ENCODE measurements around the gene ANO9.

ANO9 gene

DNA sequence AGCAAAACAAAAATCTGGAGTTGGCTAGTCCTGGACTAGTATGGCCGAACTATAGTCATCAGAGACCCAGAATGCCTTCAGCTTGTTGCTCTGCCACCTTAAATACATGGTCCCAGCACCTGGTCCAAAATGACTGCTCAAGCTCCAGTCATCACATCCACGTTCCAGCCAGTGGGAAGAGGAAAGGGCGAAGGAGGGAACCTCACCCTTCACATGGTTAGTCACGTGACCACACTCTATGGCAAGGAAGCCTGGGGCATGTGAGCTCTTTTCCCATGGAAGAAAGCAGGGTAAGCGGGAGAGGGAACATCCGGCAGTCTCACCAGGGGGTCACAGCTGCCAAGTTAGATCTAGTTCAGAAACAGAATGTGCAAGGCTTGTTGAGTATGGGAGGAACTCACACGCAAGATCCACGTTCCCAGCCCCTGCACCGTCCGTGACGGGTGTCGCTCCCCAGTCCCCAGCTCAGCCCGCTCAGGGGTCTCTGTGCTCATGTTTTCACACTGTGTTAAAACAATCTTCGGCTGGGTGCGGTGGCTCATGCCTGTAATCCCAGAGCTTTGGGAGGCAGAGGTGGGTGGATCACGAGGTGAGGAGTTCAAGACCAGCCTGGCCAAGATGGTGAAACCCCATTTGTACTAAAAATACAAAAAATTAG, 1.9 kb upstream of the ANO9 start:
- in situ Hi-C loops (cut with HindIII; ENCODE audit: low sequenced_read_pairs): no loop called here
- peak; percentile 45 for DNase-seq (ENCODE audit: low read depth, low spot score)
- no peak overlapping the region for H3K4me3 ChIP-seq (ENCODE audit: low read depth, low read length)
- TF ChIP-seq, protein P1, sequence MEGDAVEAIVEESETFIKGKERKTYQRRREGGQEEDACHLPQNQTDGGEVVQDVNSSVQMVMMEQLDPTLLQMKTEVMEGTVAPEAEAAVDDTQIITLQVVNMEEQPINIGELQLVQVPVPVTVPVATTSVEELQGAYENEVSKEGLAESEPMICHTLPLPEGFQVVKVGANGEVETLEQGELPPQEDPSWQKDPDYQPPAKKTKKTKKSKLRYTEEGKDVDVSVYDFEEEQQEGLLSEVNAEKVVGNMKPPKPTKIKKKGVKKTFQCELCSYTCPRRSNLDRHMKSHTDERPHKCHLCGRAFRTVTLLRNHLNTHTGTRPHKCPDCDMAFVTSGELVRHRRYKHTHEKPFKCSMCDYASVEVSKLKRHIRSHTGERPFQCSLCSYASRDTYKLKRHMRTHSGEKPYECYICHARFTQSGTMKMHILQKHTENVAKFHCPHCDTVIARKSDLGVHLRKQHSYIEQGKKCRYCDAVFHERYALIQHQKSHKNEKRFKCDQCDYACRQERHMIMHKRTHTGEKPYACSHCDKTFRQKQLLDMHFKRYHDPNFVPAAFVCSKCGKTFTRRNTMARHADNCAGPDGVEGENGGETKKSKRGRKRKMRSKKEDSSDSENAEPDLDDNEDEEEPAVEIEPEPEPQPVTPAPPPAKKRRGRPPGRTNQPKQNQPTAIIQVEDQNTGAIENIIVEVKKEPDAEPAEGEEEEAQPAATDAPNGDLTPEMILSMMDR (IDR thresholded peaks at IDR 0.05; ENCODE audit: low read depth, low read length): no peak

DNA sequence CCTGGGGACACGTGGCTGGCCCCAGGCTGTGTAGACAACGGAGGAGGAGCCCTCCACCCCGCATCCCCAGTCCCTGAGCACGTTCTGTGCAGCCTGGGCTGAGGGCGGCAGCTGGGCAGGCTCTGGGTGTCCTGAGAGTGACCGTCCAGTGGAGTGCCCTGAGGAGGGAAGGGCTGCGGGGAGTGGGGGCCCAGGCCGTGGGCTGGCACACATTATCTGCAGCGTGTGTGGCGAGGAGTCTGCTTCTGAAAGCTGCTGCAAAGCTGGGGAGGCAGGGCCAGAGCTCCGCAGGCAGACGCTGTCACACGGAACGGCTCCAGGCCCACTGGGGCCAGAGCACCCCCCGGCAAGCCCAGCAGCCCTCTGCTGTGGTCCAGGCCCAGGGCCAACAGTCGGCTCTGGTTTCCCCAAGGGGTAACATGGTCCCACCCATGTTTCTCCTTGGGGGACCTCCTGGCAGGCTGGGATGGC, 835 bp upstream of the ANO9 start:
- H3K4me3 ChIP-seq (ENCODE audit: low read depth, low read length): no peak overlapping the region
- DNase-seq (ENCODE audit: low read depth, low spot score): no peak
- in situ Hi-C loops (cut with HindIII; ENCODE audit: low sequenced_read_pairs): no loop called here
- TF ChIP-seq, protein P1 (IDR thresholded peaks at IDR 0.05; ENCODE audit: low read depth, low read length): no peak

- no peak for DNase-seq (ENCODE audit: low read depth, low spot score)
- H3K4me3 ChIP-seq (ENCODE audit: low read depth, low read length): no peak overlapping the region
- TF ChIP-seq, protein P1 (IDR thresholded peaks at IDR 0.05; ENCODE audit: low read depth, low read length): no peak
- in situ Hi-C loops (cut with HindIII; ENCODE audit: low sequenced_read_pairs): no loop called here
Observed at GRCh38 chr11:441043-441417, 781 bp downstream of the ANO9 start.

DNA sequence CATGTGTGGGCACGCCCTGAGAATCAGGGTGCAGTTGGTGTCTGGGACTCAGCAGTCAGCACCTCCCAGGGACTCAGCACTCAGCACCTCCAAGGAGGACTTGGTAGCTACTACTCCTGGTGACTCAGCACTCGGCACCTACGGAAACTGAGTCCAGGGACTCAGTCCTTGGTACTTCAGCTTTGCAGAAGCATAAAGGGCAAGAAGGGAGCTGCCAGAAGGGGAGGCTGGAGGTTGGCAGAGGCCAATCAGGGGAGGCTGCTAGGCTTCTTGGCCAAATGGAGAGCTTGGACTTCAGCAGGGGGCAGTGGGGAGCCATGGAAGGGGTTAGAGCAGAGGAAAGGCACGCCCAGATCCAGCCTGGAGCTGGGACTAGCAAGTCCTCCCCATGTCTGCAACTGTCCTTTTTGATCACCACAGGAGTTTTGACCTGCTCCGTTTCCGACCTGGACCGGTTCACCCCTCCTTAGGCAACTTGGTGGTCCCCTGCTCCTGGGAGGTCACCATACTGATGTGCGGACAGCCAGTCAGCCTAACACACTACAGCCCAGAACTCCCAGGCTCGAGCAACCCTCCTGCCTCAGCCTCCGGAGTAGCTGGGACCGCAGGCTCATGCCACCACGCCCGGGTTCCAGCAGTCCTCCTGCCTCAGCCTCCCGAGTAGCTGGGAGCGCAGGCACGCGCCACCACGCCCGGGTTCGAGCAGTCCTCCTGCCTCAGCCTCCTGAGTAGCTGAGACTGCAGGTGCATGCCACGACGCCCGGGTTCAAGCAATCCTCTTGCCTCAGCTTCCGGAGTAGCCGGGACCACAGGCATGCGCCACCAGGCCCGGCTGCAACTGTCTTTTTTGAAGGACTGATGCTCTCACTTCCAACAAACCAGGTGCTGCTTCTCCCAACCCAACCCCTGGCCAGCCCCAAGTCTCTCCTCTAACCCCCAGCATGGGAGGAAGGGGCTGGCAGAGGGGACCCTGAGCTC, 1.5 kb downstream of the ANO9 start:
- in situ Hi-C loops (cut with HindIII; ENCODE audit: low sequenced_read_pairs): no loop called here
- TF ChIP-seq, protein P1 (IDR thresholded peaks at IDR 0.05; ENCODE audit: low read depth, low read length): no peak
- no peak overlapping the region for H3K4me3 ChIP-seq (ENCODE audit: low read depth, low read length)
- DNase-seq (ENCODE audit: low read depth, low spot score): no peak

DNA sequence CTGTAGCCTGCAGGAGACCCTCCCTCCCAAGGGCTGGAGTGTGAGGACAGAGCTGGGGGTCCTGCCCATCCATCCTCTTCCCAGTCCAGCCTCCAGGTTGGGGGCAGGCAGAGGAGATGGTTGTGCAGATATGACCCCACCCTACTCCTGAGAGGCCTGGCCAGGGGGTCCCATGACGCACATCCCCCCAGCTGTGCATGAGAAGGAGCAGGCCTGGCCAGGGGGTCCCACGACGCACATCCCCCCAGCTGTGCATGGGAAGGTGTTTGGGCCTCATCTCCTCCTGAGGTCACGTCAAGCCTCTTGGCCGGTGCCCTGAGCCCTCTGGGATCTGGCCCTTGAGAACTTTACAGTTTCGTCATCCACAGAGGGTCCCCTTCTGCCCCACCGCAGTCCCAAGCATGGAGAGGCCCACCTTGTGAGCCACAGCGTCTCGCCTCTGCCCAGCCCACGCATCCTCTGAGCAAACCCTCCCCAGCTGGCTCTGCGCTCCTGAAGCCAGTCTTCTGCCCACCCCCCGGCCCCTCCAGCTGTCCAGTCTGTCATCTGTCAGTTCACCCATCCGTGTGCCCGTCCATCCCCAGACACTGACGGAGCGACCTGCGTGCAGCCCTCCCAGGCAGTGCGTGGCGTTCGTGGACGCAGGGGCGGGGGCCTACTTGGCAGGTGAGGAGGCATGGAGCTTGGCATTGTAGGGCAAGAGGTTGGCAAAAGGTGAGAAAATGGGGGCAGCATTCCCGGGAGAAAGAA, 2.3 kb downstream of the ANO9 start:
- no peak for DNase-seq (ENCODE audit: low read depth, low spot score)
- in situ Hi-C loops (cut with HindIII; ENCODE audit: low sequenced_read_pairs): no loop called here
- no peak overlapping the region for H3K4me3 ChIP-seq (ENCODE audit: low read depth, low read length)
- TF ChIP-seq, protein P1 (IDR thresholded peaks at IDR 0.05; ENCODE audit: low read depth, low read length): no peak

All from astrocyte of the spinal cord (primary cell).